C4-2B (cell line): ENCODE data around the gene TLE3.

Experiments
- CTCF ChIP-seq: fragments of 450-650 bp; conservative IDR thresholded peaks from 2 replicates; pipeline ENCODE4 v1.5.1; 2017; ENCODE audit warnings: mild to moderate bottlenecking
- ZFX ChIP-seq: fragments of 450-650 bp; IDR thresholded peaks from 2 replicates; pipeline ENCODE4 v1.6.1; 2017

- TF ChIP-seq CTCF: no peak
- TF ChIP-seq ZFX: no peak
Measured at GRCh38 chr15:70046679-70047369, 50.9 kb downstream of the TLE3 start.
